HCT116 (cell line): ENCODE results near the gene ZFP36. TPM values are rescaled to one million over a fixed set of nuclear protein-coding genes. Genes with fewer than 3 reads are reported as not detected.

Source experiments
- ATAC-seq: fragments of 200-7000 bp; cut with Tn5 transposase; 2 replicates; pipeline ENCODE4 v1.9.1; 2020; ENCODE audit warnings: mild to moderate bottlenecking, moderate library complexity
- BruUV-seq: library from RNA; stranded (reverse); fragments of 400-500 nt; replicated peaks from 2 replicates; lab custom pipeline; 2021; lab: Mats Ljungman, UMichigan
- CTCF ChIA-PET: fragments of 300-600 bp; sonication (Branson Sonifier 250); formaldehyde crosslinking; loops from one replicate; lab custom pipeline; 2021; ENCODE audit warnings: antibody characterized with exemption; lab: Charles Lee
- POLR2A ChIA-PET: fragments of 300-600, 350-600 bp; sonication (Branson Sonifier 250); formaldehyde crosslinking; loops from one replicate; lab custom pipeline; 2021; ENCODE audit warnings: antibody characterized with exemption; lab: Charles Lee
- RAD21 ChIA-PET, 2 experiments: fragments of 300-600 bp; sonication (Branson Sonifier 250); formaldehyde crosslinking; loops; one replicate each; lab custom pipeline; 2023; ENCODE audit warnings: low total read pairs in 2 of 2; ENCODE audit not compliant: uncharacterized antibody in 2 of 2, unreplicated experiment in 2 of 2, low non-redundant PET in 1 of 2; lab: Charles Lee
- DNase-seq: peaks from one replicate; pipeline ENCODE4 v3.0.0-alpha.2; 2010; ENCODE audit warnings: low read depth, low spot score
- H2AFZ ChIP-seq: fragments of 200-600 bp; shearing (Covaris generic), sonication (generic); 2 replicates; pipeline ENCODE4 v1.6.1; 2017; ENCODE audit warnings: low read depth, mixed run types, mixed read lengths, antibody characterized with exemption, low read length; ENCODE audit not compliant: poor library complexity, severe bottlenecking
- H3K27ac ChIP-seq: 2 replicates; pipeline ENCODE4 v1.5.1; 2012; ENCODE audit warnings: low read depth, low read length
- H3K27me3 ChIP-seq: fragments of 200-600 bp; sonication (generic); 2 replicates; pipeline ENCODE4 v1.6.1; 2016; ENCODE audit warnings: mixed run types, low read length, mixed read lengths; ENCODE audit not compliant: insufficient read depth
- H3K36me3 ChIP-seq, 2 experiments: fragments of 200-500 bp in 1 of 2; fragments of 200-600 bp in 1 of 2; sonication (Bioruptor generic) in 1 of 2; sonication (generic) in 1 of 2; 2 replicates each; pipeline versions ENCODE4 v1.5.1 to v1.6.1; 2014 to 2016; ENCODE audit warnings: low read length in 2 of 2, inconsistent platforms in 1 of 2, mixed read lengths in 1 of 2, mixed run types in 1 of 2; ENCODE audit not compliant: insufficient read depth in 2 of 2, control insufficient read depth in 1 of 2
- H3K4me1 ChIP-seq, 2 experiments: fragments of 200-600 bp in 1 of 2; sonication (generic) in 1 of 2; 2 replicates each; pipeline versions ENCODE4 v1.5.1 to v1.6.1; 2012 to 2017; ENCODE audit warnings: low read length in 2 of 2, inconsistent platforms in 1 of 2, mild to moderate bottlenecking in 1 of 2, mixed read lengths in 1 of 2, mixed run types in 1 of 2, moderate library complexity in 1 of 2; ENCODE audit not compliant: insufficient read depth in 2 of 2, control insufficient read depth in 1 of 2
- H3K4me2 ChIP-seq: fragments of 200-600 bp; sonication (generic); 2 replicates; pipeline ENCODE4 v1.6.1; 2017; ENCODE audit warnings: mixed run types, low read length, mixed read lengths
- H3K4me3 ChIP-seq, 2 experiments: fragments of 200-600 bp in 1 of 2; sonication (generic) in 1 of 2; replicated peaks in 1 of 2; 2 replicates each; pipeline ENCODE4 v1.5.1; 2011 to 2016; ENCODE audit warnings: low read length in 2 of 2, control low read depth in 1 of 2, low read depth in 1 of 2, mild to moderate bottlenecking in 1 of 2, mixed read lengths in 1 of 2, mixed run types in 1 of 2
- H3K79me2 ChIP-seq: fragments of 200-600 bp; sonication (generic); 2 replicates; pipeline ENCODE4 v1.6.1; 2017; ENCODE audit warnings: mild to moderate bottlenecking, mixed run types, low read length, moderate library complexity, mixed read lengths; ENCODE audit not compliant: insufficient read depth
- H3K9ac ChIP-seq: fragments of 200-600 bp; sonication (generic); 2 replicates; pipeline ENCODE4 v1.6.1; 2016; ENCODE audit warnings: low read length, mixed read lengths
- H3K9me2 ChIP-seq: fragments of 200-600 bp; sonication (generic), shearing (Covaris generic); 2 replicates; pipeline ENCODE4 v1.6.1; 2017; ENCODE audit warnings: mixed run types, mild to moderate bottlenecking, moderate library complexity; ENCODE audit not compliant: insufficient read depth
- H3K9me3 ChIP-seq, 2 experiments: fragments of 200-500 bp in 1 of 2; fragments of 200-600 bp in 1 of 2; sonication (Bioruptor generic) in 1 of 2; sonication (generic) in 1 of 2; 2 replicates each; pipeline ENCODE4 v1.6.1; 2014 to 2017; ENCODE audit warnings: low read length in 2 of 2, mixed read lengths in 2 of 2, inconsistent platforms in 1 of 2, low read depth in 1 of 2, mild to moderate bottlenecking in 1 of 2, mixed run types in 1 of 2, moderate library complexity in 1 of 2; ENCODE audit not compliant: control insufficient read depth in 1 of 2, insufficient read depth in 1 of 2
- H4K20me1 ChIP-seq: fragments of 200-600 bp; sonication (generic), shearing (Covaris generic); 2 replicates; pipeline ENCODE4 v1.6.1; 2017; ENCODE audit warnings: mixed run types, mild to moderate bottlenecking, moderate library complexity; ENCODE audit not compliant: insufficient read depth
- CBX3 ChIP-seq: IDR thresholded peaks from 2 replicates; pipeline ENCODE4 v1.6.1; 2012; ENCODE audit warnings: low read depth
- CEBPB ChIP-seq: IDR thresholded peaks from 2 replicates; pipeline ENCODE4 v1.6.1; 2012; ENCODE audit warnings: low read depth
- ELF1 ChIP-seq: IDR thresholded peaks from 2 replicates; pipeline ENCODE4 v1.6.1; 2012; ENCODE audit warnings: low read depth, borderline replicate concordance
- EZH2phosphoT487 ChIP-seq: fragments of 200-600 bp; IDR thresholded peaks from 2 replicates; pipeline ENCODE4 v1.6.1; 2018; ENCODE audit warnings: antibody characterized with exemption, borderline replicate concordance
- FOSL1 ChIP-seq: IDR thresholded peaks from 2 replicates; pipeline ENCODE4 v1.6.1; 2012; ENCODE audit warnings: low read depth
- JUND ChIP-seq: IDR thresholded peaks from 2 replicates; pipeline ENCODE4 v1.6.1; 2012
- POLR2A ChIP-seq: IDR thresholded peaks from 2 replicates; pipeline ENCODE4 v1.7.0; 2011; ENCODE audit warnings: borderline replicate concordance; ENCODE audit not compliant: insufficient read depth, insufficient read length; ENCODE audit errors: extremely low read depth
- RAD21 ChIP-seq: IDR thresholded peaks from 2 replicates; pipeline ENCODE4 v1.6.1; 2012; ENCODE audit warnings: low read depth, mild to moderate bottlenecking
- SIN3A ChIP-seq: IDR thresholded peaks from 2 replicates; pipeline ENCODE4 v1.6.1; 2012; ENCODE audit warnings: low read depth
- SP1 ChIP-seq: IDR thresholded peaks from 2 replicates; pipeline ENCODE4 v1.6.1; 2012; ENCODE audit warnings: low read depth
- SRF ChIP-seq: IDR thresholded peaks from 2 replicates; pipeline ENCODE4 v1.6.1; 2012; ENCODE audit warnings: low read depth
- TCF7L2 ChIP-seq: IDR thresholded peaks from 2 replicates; pipeline ENCODE4 v1.7.0; 2011; ENCODE audit warnings: borderline replicate concordance, inconsistent platforms; ENCODE audit not compliant: insufficient read depth, insufficient read length; ENCODE audit errors: extremely low read depth
- ZFX ChIP-seq: fragments of 450-650 bp; IDR thresholded peaks from 2 replicates; pipeline ENCODE4 v1.6.1; 2017
- ZNF274 ChIP-seq: fragments of 200-500 bp; sonication (Bioruptor generic); IDR thresholded peaks from 2 replicates; pipeline ENCODE4 v1.6.1; 2014; ENCODE audit warnings: mild to moderate bottlenecking, low read depth, low read length, inconsistent platforms
- intact Hi-C: fragments of 100-400 bp; cut with micrococcal nuclease; formaldehyde crosslinking; loops from 2 replicates; pipeline ENCODE4 v1.10.0; 2022
- total RNA-seq: library from RNA; stranded (reverse); gene quantifications from one replicate; pipeline ENCODE4 v1.2.1, GENCODE V29; 2021; ENCODE audit not compliant: unreplicated experiment
- TF ChIP-seq, protein P1 (sequence below): IDR thresholded peaks from 2 replicates; pipeline ENCODE4 v1.6.1; 2011; ENCODE audit warnings: mild to moderate bottlenecking, low read length, moderate library complexity; ENCODE audit not compliant: insufficient replicate concordance; ENCODE audit errors: extremely low read depth
- TF ChIP-seq, protein P2 (sequence below): IDR thresholded peaks from 2 replicates; pipeline ENCODE4 v1.6.1; 2012
- TF ChIP-seq, protein P3 (sequence below), 3 experiments: fragments of 200-600 bp in 1 of 3; sonication (generic) in 1 of 3; IDR thresholded peaks in 2 of 3; conservative IDR thresholded peaks in 1 of 3; 2 replicates each; pipeline ENCODE4 v1.5.1; 2012 to 2017; ENCODE audit warnings: low read depth in 2 of 3, low read length in 2 of 3, antibody characterized with exemption in 1 of 3, borderline replicate concordance in 1 of 3, control low read depth in 1 of 3, mild to moderate bottlenecking in 1 of 3, mixed read lengths in 1 of 3, mixed run types in 1 of 3, moderate library complexity in 1 of 3; ENCODE audit not compliant: insufficient read depth in 1 of 3
- TF ChIP-seq, protein P4 (sequence below): IDR thresholded peaks from 2 replicates; pipeline ENCODE4 v1.6.1; 2012; ENCODE audit warnings: low read depth

Gene ZFP36
- total RNA-seq, 1 experiment from 2014 or later: 131 TPM

DNA sequence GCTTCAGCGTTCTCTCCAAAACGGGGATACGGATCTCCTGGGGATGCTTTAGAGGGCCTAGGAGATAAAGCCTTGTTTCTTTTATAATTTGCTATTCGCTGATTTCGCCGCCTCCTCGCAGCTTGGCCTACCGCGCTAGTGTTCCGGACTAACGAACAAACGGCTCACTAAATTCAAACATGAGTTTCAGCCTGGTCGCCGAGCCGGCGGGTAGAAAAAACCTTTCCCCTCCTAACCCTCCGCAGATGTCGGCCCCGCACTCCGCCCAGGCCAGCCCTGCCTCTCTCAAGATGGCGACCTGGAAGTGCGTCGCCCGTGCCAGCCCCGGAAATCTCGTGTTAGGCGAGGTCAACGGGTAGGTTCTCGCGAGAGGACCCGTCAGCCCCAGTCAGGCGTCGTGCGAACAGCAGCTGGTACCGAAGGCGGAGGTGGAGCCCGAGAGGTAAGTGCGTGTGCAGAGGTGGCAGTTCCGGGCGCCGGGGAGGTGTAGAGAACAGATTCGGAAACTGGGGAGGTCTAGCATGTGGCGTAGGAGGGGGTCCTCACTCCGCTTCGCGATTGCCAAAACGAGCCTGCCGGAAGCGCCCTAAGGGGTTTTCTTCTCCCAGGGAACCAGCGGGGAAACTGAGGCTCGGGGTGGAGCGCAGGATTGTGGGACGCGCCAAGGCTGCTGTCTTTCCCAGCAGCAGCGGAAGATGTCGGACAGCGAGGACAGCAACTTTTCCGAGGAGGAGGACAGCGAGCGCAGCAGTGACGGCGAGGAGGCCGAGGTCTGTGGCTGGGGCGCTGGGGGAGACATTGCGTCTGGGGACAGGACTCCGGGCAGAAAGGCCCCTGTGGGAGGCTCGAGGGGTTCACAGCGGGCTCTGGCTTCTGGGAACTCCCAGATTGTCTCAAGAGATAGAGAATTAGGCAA lies 38.8 kb downstream of the ZFP36 start, which contains the start of gene SUPT5H:
SUPT5H (plus strand) TSS at position 387 of the 916 bp plus-strand sequence; CDS start at position 696, 309 bp downstream.
- intact Hi-C loops: loop anchor here (2.0 kb wide), 1 partner anchor 87 kb away; the partner anchor contains the start of gene EID2B
- peak within 1 kb of the TSS; percentile 86 for H3K9ac ChIP-seq
- POLR2A ChIA-PET: interaction anchor here (0.7 to 2.7 kb wide), 4 partner anchors 10 to 55 kb away, joined by 3 to 35 read pairs (median 4); partner anchors contain the start of genes MED29, PAF1 and RPS16
- no peaks in the 10 kb centered on the region for H4K20me1 ChIP-seq
- DNase-seq (peak; percentile 96), ATAC-seq (peak; percentile 95)
- H3K9me2 ChIP-seq: no peaks in the 10 kb centered on the region
- no peak within 1 kb of the TSS for H2AFZ ChIP-seq
- peaks cover 60% of the 10 kb centered on the region for H3K79me2 ChIP-seq
- BruUV-seq: TSS peak; percentile 81
- no peaks in the 10 kb centered on the region for H3K27me3 ChIP-seq
- H3K9me3 ChIP-seq: no peaks in the 10 kb centered on the region; a peak in 1 of 4 replicates
- RAD21 ChIA-PET: interaction anchor here in 1 of 2 experiments (0.6 kb wide), 1 partner anchor 29 kb away, joined by 3 read pairs; no protein-coding TSS in a partner anchor
- peak within 1 kb of the TSS; percentile 87 for H3K27ac ChIP-seq
- H3K4me1 ChIP-seq: peaks cover 6 to 30% of the 10 kb centered on the region in 2 experiments
- H3K4me3 ChIP-seq: peak within 1 kb of the TSS; percentile 74 to 100
- H3K36me3 ChIP-seq: peaks cover 2 to 9% of the 10 kb centered on the region in 2 experiments; a peak in 2 of 4 replicates
- H3K4me2 ChIP-seq: peak within 1 kb of the TSS; percentile 78
- CTCF ChIA-PET: no interaction called here
- TF ChIP-seq, protein P1, sequence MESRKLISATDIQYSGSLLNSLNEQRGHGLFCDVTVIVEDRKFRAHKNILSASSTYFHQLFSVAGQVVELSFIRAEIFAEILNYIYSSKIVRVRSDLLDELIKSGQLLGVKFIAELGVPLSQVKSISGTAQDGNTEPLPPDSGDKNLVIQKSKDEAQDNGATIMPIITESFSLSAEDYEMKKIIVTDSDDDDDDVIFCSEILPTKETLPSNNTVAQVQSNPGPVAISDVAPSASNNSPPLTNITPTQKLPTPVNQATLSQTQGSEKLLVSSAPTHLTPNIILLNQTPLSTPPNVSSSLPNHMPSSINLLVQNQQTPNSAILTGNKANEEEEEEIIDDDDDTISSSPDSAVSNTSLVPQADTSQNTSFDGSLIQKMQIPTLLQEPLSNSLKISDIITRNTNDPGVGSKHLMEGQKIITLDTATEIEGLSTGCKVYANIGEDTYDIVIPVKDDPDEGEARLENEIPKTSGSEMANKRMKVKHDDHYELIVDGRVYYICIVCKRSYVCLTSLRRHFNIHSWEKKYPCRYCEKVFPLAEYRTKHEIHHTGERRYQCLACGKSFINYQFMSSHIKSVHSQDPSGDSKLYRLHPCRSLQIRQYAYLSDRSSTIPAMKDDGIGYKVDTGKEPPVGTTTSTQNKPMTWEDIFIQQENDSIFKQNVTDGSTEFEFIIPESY: peak; percentile 99
- TF ChIP-seq ELF1 (peak; percentile 84; the same call in 1 of the 2 replicates), SIN3A (peak; percentile 97), FOSL1 (no peak), SP1 (peak; percentile 74), SRF (no peak), ZFX (peak; percentile 83), TCF7L2 (no peak), POLR2A (peak; percentile 88), CBX3 (peak; percentile 77), CEBPB (no peak), EZH2phosphoT487 (no peak), ZNF274 (no peak), JUND (no peak), RAD21 (no peak)
- TF ChIP-seq, protein P2, sequence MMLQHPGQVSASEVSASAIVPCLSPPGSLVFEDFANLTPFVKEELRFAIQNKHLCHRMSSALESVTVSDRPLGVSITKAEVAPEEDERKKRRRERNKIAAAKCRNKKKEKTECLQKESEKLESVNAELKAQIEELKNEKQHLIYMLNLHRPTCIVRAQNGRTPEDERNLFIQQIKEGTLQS: no peak
- TF ChIP-seq, protein P3, sequence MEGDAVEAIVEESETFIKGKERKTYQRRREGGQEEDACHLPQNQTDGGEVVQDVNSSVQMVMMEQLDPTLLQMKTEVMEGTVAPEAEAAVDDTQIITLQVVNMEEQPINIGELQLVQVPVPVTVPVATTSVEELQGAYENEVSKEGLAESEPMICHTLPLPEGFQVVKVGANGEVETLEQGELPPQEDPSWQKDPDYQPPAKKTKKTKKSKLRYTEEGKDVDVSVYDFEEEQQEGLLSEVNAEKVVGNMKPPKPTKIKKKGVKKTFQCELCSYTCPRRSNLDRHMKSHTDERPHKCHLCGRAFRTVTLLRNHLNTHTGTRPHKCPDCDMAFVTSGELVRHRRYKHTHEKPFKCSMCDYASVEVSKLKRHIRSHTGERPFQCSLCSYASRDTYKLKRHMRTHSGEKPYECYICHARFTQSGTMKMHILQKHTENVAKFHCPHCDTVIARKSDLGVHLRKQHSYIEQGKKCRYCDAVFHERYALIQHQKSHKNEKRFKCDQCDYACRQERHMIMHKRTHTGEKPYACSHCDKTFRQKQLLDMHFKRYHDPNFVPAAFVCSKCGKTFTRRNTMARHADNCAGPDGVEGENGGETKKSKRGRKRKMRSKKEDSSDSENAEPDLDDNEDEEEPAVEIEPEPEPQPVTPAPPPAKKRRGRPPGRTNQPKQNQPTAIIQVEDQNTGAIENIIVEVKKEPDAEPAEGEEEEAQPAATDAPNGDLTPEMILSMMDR (IDR thresholded peaks at IDR 0.05 in 2 of 3, conservative IDR thresholded peaks at IDR 0.05 in 1 of 3; ENCODE audit: borderline replicate concordance in 1 of 3, insufficient read depth in 1 of 3, low read depth in 2 of 3, low read length in 2 of 3): no peak
- TF ChIP-seq, protein P4, sequence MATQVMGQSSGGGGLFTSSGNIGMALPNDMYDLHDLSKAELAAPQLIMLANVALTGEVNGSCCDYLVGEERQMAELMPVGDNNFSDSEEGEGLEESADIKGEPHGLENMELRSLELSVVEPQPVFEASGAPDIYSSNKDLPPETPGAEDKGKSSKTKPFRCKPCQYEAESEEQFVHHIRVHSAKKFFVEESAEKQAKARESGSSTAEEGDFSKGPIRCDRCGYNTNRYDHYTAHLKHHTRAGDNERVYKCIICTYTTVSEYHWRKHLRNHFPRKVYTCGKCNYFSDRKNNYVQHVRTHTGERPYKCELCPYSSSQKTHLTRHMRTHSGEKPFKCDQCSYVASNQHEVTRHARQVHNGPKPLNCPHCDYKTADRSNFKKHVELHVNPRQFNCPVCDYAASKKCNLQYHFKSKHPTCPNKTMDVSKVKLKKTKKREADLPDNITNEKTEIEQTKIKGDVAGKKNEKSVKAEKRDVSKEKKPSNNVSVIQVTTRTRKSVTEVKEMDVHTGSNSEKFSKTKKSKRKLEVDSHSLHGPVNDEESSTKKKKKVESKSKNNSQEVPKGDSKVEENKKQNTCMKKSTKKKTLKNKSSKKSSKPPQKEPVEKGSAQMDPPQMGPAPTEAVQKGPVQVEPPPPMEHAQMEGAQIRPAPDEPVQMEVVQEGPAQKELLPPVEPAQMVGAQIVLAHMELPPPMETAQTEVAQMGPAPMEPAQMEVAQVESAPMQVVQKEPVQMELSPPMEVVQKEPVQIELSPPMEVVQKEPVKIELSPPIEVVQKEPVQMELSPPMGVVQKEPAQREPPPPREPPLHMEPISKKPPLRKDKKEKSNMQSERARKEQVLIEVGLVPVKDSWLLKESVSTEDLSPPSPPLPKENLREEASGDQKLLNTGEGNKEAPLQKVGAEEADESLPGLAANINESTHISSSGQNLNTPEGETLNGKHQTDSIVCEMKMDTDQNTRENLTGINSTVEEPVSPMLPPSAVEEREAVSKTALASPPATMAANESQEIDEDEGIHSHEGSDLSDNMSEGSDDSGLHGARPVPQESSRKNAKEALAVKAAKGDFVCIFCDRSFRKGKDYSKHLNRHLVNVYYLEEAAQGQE: no peak
